Measurements from ENCODE around the gene C6orf52.

The C6orf52 gene

GRCh38 chr6:10643201-10643651 is 51.2 kb downstream of the C6orf52 start:
- no peak for DNase-seq

DNA sequence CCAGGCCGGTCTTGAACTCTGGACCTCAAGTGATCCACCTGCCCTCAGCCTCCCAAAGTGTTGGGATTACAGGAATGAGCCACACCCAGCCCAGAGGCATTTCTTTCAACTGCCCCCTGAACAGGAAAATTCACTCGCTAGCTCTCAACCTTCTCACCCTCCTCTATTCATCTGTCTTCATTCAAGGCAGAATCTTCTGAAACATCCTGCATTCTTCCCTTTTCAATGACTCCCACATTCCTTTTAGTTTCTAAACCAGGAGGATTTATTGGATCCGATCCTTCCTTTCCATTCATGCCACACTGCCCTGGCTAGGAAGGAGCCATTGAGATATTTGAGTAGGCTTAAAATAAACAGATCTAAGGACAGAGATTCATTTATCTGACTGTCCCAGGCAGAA is 52.9 kb downstream of the C6orf52 start:
- no peak for DNase-seq

- DNase-seq: no peak
These were observed 54.0 kb downstream of the C6orf52 start for GRCh38 chr6:10640412-10640811.

DNA sequence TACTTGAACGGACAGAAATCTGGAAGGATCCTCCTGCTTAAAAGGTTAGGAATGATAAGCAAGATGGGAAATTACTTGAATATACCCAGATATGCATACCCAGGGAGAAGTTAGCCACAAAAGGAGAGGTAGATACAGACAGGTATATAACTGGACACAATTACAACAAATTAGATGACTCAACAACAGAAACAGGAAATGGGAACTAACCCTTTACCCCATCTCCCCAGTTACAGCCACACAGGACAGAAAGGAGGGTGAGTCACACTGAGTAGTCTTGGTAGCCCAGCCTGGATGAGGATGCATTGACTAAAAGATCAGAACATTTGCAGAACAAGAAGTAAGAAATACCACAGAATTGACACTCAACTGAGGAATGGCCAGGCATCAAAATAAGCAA is 61.2 kb downstream of the C6orf52 start:
- no peak for DNase-seq

DNA sequence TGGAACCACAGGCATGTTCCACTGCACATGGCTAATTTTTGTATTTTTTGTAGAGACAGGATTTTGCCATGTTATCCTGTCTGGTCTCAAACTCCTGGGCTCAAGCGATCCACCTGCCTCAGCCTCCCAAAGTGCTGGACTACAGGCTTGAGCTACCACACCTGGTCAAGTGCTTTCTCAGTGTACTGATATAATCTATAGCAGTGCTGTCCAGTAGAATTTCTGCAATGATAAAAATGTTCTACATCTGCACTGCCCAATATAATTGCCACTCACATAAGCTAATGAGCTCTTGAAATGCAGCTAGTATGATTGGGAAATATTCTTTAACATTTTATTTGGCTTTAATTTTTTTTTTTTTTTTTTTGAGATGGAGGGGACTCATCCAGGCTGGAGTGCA is 64.2 kb downstream of the C6orf52 start:
- DNase-seq: no peak

GRCh38 chr6:10627800-10628199 is 66.6 kb downstream of the C6orf52 start:
- DNase-seq: no peak

- DNase-seq: no peak
These were observed 68.2 kb downstream of the C6orf52 start for GRCh38 chr6:10626154-10626741.

DNA sequence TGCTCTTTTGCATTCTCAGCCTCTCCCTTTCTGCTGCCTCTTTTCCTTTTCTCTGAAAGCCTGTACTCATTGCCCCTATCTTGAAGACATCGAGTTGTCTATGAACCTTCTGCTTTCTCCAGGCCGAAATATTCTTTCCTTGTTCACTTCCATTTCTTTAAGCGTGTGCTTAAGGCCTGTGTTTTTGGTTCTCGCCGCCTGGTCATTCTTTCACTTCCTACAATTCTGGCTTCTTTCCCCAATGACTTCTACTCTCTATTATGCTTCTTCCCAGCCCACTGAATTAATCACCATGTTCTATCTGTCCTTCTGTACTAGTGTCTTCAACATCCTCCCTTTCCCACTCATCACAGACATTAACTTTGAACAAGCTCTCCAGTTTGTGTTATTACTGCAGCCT is 69.6 kb downstream of the C6orf52 start:
- no peak for DNase-seq

DNA sequence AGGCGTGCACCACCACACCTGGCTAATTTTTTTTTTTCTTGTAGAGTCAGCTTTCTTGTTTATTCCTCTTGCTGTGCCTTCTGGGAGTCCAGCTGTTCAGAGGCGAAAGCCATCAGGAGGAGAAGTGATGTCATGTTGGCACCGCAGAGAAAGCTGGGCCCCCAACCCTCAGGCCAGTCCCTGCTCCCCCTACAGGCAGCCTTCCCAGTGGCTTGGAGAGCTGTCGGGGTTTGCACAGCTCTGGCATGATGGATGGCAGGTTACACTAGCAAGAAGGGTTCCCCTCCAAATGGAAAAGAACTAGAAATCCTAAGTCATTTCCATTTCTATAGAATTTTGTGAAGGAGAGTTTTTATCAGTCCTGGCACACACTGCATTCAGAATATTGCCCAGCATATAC is 72.6 kb downstream of the C6orf52 start:
- DNase-seq: no peak
